HL-60 (cell line): ENCODE data around the gene EIF1.
A peak's percentile ranks its signal among the peaks of the same experiment; 100 is the strongest.

Source experiments
- DNase-seq, 2 experiments: peaks; one replicate each; pipeline ENCODE4 v3.0.0-alpha.2; 2010 to 2020; ENCODE audit warnings: low read depth in 1 of 2, low spot score in 1 of 2
- H3K27ac ChIP-seq: fragments of 250-450 bp; sonication (Bioruptor Pico); replicated peaks from 2 replicates; pipeline ENCODE4 v1.5.1; 2020; ENCODE audit warnings: mild to moderate bottlenecking, moderate library complexity
- H3K27me3 ChIP-seq: fragments of 250-450 bp; sonication (Bioruptor Pico); 2 replicates; pipeline ENCODE4 v1.5.1; 2021; ENCODE audit warnings: mild to moderate bottlenecking, moderate library complexity; ENCODE audit not compliant: insufficient read depth, poor library complexity, severe bottlenecking
- H3K4me3 ChIP-seq: replicated peaks from 2 replicates; pipeline ENCODE4 v1.5.1; 2011; ENCODE audit warnings: mild to moderate bottlenecking, control low read depth, low read length; ENCODE audit not compliant: insufficient read depth
- GABPA ChIP-seq: IDR thresholded peaks from 2 replicates; pipeline ENCODE4 v1.6.1; 2012; ENCODE audit warnings: low read depth
- POLR2AphosphoS5 ChIP-seq: IDR thresholded peaks from 2 replicates; pipeline ENCODE4 v1.6.1; 2012; ENCODE audit warnings: low read depth
- SPI1 ChIP-seq: IDR thresholded peaks from 2 replicates; pipeline ENCODE4 v1.6.1; 2012; ENCODE audit warnings: low read depth, mild to moderate bottlenecking, borderline replicate concordance
- TF ChIP-seq, protein P1 (sequence below): IDR thresholded peaks from one replicate; pipeline ENCODE4 v1.5.1; 2011; ENCODE audit warnings: low read length, control low read depth, inconsistent platforms; ENCODE audit not compliant: insufficient read depth
- TF ChIP-seq, protein P2 (sequence below): IDR thresholded peaks from 2 replicates; pipeline ENCODE4 v1.6.1; 2012; ENCODE audit warnings: low read depth; ENCODE audit not compliant: insufficient replicate concordance

The EIF1 gene

DNA sequence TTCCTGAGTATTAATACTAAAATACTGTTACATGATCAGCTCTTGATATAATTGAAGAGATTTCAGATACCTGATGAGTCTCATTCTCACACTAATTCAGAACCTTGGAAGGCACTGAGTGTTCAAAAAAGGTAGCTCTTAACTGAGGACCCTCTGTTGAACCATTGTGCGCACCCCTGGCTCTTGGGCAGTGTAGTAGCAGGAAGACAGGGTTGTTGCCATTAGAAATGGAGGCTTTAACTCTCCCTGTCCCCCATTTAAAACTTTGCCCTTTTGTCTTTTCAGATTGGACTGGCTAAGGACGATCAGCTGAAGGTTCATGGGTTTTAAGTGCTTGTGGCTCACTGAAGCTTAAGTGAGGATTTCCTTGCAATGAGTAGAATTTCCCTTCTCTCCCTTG, 1.8 kb downstream of the EIF1 start:
- Histone ChIP-seq H3K27ac (no peak overlapping the region; the same call in 1 of the 2 replicates), H3K4me3 (no peak overlapping the region), H3K27me3 (no peaks in the 10 kb centered on the region)
- TF ChIP-seq, protein P1, sequence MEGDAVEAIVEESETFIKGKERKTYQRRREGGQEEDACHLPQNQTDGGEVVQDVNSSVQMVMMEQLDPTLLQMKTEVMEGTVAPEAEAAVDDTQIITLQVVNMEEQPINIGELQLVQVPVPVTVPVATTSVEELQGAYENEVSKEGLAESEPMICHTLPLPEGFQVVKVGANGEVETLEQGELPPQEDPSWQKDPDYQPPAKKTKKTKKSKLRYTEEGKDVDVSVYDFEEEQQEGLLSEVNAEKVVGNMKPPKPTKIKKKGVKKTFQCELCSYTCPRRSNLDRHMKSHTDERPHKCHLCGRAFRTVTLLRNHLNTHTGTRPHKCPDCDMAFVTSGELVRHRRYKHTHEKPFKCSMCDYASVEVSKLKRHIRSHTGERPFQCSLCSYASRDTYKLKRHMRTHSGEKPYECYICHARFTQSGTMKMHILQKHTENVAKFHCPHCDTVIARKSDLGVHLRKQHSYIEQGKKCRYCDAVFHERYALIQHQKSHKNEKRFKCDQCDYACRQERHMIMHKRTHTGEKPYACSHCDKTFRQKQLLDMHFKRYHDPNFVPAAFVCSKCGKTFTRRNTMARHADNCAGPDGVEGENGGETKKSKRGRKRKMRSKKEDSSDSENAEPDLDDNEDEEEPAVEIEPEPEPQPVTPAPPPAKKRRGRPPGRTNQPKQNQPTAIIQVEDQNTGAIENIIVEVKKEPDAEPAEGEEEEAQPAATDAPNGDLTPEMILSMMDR: no peak
- TF ChIP-seq SPI1: no peak
- TF ChIP-seq POLR2AphosphoS5: no peak
- TF ChIP-seq GABPA: no peak
- TF ChIP-seq, protein P2, sequence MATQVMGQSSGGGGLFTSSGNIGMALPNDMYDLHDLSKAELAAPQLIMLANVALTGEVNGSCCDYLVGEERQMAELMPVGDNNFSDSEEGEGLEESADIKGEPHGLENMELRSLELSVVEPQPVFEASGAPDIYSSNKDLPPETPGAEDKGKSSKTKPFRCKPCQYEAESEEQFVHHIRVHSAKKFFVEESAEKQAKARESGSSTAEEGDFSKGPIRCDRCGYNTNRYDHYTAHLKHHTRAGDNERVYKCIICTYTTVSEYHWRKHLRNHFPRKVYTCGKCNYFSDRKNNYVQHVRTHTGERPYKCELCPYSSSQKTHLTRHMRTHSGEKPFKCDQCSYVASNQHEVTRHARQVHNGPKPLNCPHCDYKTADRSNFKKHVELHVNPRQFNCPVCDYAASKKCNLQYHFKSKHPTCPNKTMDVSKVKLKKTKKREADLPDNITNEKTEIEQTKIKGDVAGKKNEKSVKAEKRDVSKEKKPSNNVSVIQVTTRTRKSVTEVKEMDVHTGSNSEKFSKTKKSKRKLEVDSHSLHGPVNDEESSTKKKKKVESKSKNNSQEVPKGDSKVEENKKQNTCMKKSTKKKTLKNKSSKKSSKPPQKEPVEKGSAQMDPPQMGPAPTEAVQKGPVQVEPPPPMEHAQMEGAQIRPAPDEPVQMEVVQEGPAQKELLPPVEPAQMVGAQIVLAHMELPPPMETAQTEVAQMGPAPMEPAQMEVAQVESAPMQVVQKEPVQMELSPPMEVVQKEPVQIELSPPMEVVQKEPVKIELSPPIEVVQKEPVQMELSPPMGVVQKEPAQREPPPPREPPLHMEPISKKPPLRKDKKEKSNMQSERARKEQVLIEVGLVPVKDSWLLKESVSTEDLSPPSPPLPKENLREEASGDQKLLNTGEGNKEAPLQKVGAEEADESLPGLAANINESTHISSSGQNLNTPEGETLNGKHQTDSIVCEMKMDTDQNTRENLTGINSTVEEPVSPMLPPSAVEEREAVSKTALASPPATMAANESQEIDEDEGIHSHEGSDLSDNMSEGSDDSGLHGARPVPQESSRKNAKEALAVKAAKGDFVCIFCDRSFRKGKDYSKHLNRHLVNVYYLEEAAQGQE: no peak
- no peak for DNase-seq

DNA sequence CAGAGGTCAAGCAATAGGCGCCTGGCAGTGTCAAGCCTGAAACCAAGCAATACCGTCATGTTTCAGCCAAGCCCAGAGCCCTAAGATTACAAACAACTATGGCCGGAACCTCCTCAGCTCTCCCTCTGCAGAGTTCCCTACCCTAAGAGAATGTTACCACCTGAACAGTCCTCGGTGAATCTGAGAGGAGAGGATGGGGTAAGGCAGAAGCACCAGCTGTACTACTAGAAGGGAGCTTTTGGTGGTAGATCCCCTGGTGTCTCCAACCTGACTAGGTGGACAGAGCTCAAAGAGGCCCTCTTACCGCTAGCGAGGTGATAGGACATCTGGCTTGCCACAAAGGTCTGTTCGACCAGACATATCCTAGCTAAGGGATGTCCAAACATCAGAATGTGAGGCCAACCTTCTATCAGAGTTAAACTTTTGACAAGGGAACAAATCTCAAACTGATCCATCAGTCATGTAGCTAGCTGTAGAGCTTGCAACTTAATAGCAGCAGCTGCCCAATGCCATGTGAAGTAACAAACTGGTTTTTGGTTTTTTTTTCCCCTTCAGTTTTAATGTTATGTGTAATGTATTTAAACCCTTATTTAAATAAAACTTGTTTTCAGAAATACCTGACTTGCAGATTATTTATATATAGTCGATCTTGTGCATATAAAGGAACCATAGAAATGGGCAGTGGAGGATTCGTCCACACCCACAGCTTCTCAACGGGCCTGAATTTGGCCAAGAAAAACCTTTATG, 2.5 kb downstream of the EIF1 start:
- no peak overlapping the region for H3K4me3 ChIP-seq
- TF ChIP-seq GABPA: no peak
- peak; percentile 33 for TF ChIP-seq POLR2AphosphoS5
- no peak for DNase-seq
- no peak overlapping the region for H3K27ac ChIP-seq
- H3K27me3 ChIP-seq: no peaks in the 10 kb centered on the region

DNA sequence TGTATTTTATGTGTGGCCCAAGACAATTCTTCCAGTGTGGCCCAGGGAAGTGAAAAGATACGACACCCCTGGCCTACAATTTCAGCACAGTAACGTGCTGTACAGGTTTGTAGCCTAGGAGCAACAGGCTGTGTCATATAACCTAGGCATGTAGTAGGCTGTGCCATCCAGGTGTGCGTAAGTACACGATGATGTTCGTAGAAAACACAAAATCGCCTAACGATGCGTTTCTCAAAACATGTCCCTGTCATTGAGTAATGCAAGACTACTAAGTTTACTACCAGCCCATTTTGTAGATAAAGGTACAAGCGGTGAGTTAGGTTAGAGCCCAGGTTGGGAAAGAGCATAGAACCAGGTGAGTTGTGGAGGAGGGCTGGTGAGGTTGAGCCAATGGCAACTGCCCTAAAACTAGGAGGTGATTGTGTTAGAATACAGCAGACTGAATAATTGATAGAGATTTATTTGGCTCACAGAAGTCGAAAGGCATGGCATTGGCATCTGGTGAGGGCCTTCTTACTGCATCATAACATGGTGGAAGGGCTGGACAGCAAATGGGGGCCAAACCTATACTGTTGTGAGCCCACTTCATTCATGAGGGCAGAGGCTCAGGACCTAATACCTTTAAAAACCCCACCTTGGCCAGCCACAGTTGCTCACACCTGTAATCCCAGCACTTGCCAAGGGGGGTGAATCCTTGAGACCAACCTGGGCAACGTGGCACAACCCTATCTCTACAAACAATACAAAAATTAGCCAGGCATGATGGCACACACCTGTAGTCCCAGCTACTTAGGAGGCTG, 4.2 kb downstream of the EIF1 start:
- Histone ChIP-seq H3K27ac (no peak overlapping the region), H3K27me3 (no peaks in the 10 kb centered on the region), H3K4me3 (no peak overlapping the region)
- TF ChIP-seq POLR2AphosphoS5: peak; percentile 42
- TF ChIP-seq, protein P2: no peak
- no peak for DNase-seq

DNA sequence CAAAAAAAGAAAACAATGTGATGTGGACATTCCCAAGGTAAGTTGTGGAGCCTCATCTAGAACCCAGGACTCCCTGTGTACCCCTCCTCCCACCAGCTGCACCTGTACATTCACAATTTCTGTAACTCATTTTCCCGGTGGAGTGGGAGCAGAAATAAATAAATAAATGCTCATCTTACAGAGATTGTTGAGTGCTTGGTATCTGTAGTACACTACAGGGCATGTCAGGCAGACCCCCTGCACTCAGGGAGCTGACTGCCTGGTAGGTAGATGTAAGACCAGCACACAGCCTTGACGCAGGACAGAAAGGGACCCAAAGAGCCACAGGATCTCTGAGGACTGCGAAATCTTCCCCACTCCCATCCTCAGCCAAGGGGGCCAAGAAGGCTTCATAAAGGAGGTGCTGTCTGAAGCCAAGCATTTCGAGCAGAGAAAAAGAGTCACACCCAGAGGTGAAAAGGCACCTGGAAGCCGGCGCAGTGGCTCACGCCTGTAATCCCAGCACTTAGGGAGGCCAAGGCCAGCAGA, 6.5 kb downstream of the EIF1 start:
- Histone ChIP-seq H3K27me3 (no peaks in the 10 kb centered on the region), H3K27ac (no peak overlapping the region), H3K4me3 (no peak overlapping the region)
- TF ChIP-seq, protein P2: no peak
- DNase-seq: no peak
